Measurements from ENCODE around the gene C1orf122. TPM values are rescaled to one million over a fixed set of nuclear protein-coding genes. Genes with fewer than 3 reads are reported as not detected.
"Not testable (repeated sequence)": the region's sequence is repeated elsewhere in the genome, so short reads cannot be mapped to it uniquely, and the experiment has no call there.

The C1orf122 gene
- polyA plus RNA-seq, 3 donors = 15.5 to 29.5 (median 22.9) TPM

DNA sequence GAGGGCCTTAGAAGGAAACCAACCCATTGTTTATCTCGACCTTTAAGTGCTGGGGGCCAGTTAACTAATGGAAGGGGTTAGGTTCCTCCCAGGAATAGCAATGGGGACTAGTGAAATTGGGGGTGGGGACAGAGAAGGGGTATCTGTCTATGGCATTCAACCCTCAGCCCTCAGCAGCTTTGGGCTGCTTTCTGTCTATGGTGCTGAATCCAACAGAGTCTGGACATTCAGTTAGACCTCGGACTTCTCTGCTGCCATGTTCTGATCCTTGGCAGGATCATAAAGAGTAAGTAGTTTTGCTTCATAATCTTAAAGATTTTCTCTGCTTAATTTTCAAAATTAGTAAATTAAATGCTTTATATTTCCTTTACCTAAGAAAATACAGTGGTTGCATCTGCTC lies 40.1 kb upstream of the C1orf122 start:
- Histone ChIP-seq H3K9me3 (replicated peaks in 1 of 2; ENCODE audit: control insufficient read depth in 1 of 2, insufficient read depth in 1 of 2, low read length in 2 of 2) (peaks cover 0 to 29% of the 10 kb centered on the region in 2 donors), H3K27me3 (ENCODE audit: control insufficient read depth in 2 of 2, insufficient read depth in 2 of 2, low read length in 2 of 2) (peaks cover 49 to 74% of the 10 kb centered on the region in 2 donors), H3K79me2 (ENCODE audit: insufficient read depth, low read length) (no peaks in the 10 kb centered on the region), H2AFZ (ENCODE audit: insufficient read depth, low read depth, low read length, poor library complexity, severe bottlenecking) (no peak overlapping the region), H3K4me1 (ENCODE audit: control insufficient read depth in 1 of 2, insufficient read depth in 2 of 2, low read length in 2 of 2) (no peaks in the 10 kb centered on the region), H3K9ac (ENCODE audit: insufficient read depth, low read length, poor library complexity, severe bottlenecking) (no peak overlapping the region), H3K27ac (ENCODE audit: low read depth in 1 of 2, low read length in 2 of 2) (no peak overlapping the region), H3K4me3 (replicated peaks in 1 of 3; ENCODE audit: low read depth in 2 of 3, low read length in 3 of 3) (no peak overlapping the region), H3K4me2 (replicated peaks; ENCODE audit: extremely low read depth, low read length, poor library complexity, severe bottlenecking) (no peak overlapping the region), H3K36me3 (replicated peaks in 1 of 2; ENCODE audit: control insufficient read depth in 1 of 2, insufficient read depth in 2 of 2, low read length in 2 of 2) (no peaks in the 10 kb centered on the region), H4K20me1 (ENCODE audit: insufficient read depth, low read length) (no peaks in the 10 kb centered on the region)
- H3K27ac Mint-ChIP-seq = no peak overlapping the region
- H3K27me3 Mint-ChIP-seq (ENCODE audit: low read depth in 3 of 3) = peaks cover 61 to 85% (median 68%) of the 10 kb centered on the region in 3 donors
- DNase-seq = no peak
- peaks cover 8 to 32% (median 13%) of the 10 kb centered on the region in 7 donors for H3K9me3 Mint-ChIP-seq
- no CpG with 5 or more reads among the region's 2 CpGs for WGBS (ENCODE audit: insufficient coverage)
- H3K4me3 Mint-ChIP-seq = no peak overlapping the region
- intact Hi-C loops (cut with micrococcal nuclease) = no loop called here
- peaks cover 0 to 5% of the 10 kb centered on the region in 2 donors for H3K36me3 Mint-ChIP-seq
- TF ChIP-seq CTCF (IDR thresholded peaks at IDR 0.05) = no peak
- peaks cover 5% of the 10 kb centered on the region for H3K4me1 Mint-ChIP-seq

GRCh38 chr1:37771440-37771839 lies 36.1 kb upstream of the C1orf122 start:
- H3K4me1 ChIP-seq (ENCODE audit: control insufficient read depth in 1 of 2, insufficient read depth in 2 of 2, low read length in 2 of 2); intact Hi-C loops (cut with micrococcal nuclease); H3K36me3 ChIP-seq (replicated peaks in 1 of 2; ENCODE audit: control insufficient read depth in 1 of 2, insufficient read depth in 2 of 2, low read length in 2 of 2); H2AFZ ChIP-seq (ENCODE audit: insufficient read depth, low read depth, low read length, poor library complexity, severe bottlenecking); H3K4me3 ChIP-seq (replicated peaks in 1 of 3; ENCODE audit: low read depth in 2 of 3, low read length in 3 of 3); H3K36me3 Mint-ChIP-seq; H3K9ac ChIP-seq (ENCODE audit: insufficient read depth, low read length, poor library complexity, severe bottlenecking); H3K27ac ChIP-seq (ENCODE audit: low read depth in 1 of 2, low read length in 2 of 2); H4K20me1 ChIP-seq (ENCODE audit: insufficient read depth, low read length); H3K9me3 ChIP-seq (replicated peaks in 1 of 2; ENCODE audit: control insufficient read depth in 1 of 2, insufficient read depth in 1 of 2, low read length in 2 of 2); H3K79me2 ChIP-seq (ENCODE audit: insufficient read depth, low read length); H3K27ac Mint-ChIP-seq; H3K4me3 Mint-ChIP-seq; H3K4me1 Mint-ChIP-seq; H3K4me2 ChIP-seq (replicated peaks; ENCODE audit: extremely low read depth, low read length, poor library complexity, severe bottlenecking); DNase-seq: not testable (repeated sequence)
- peaks cover 23 to 57% (median 38%) of the 10 kb centered on the region in 3 donors for H3K27me3 Mint-ChIP-seq (ENCODE audit: low read depth in 3 of 3)
- peaks cover 22 to 35% of the 10 kb centered on the region in 2 donors for H3K27me3 ChIP-seq (ENCODE audit: control insufficient read depth in 2 of 2, insufficient read depth in 2 of 2, low read length in 2 of 2)
- peaks cover 0 to 16% (median 3%) of the 10 kb centered on the region in 7 donors for H3K9me3 Mint-ChIP-seq
